Measurements from ENCODE around the gene ADAMTS17.

Gene ADAMTS17

DNA sequence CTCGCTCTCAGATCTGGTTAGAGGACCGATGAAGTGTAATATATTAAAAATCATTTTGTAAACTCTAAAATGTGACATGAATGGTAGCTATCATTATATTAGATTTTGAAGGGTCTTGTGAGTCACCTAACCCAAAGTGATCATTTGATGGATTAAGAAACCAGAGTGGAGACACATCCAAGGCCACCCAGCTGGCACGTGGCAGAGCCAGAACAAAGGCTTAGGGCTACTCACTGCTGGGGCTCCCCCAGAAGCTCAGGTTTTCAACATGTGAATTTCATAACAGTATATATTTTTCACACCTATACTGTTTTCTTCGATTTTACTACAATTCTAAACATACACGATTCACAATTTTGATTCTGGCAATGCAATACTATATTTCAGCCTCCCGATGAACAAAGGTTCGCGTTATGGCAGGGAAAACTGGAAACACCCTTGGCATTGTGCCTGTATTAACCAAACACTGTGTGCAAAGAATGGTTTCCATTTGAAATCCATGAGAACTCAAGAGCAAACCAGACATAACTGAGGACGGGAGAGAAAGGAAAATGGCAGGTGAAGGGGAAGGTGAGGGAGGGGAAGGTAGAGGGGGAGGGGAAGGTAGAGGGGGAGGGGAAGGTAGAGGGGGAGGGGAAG lies 88.9 kb downstream of the ADAMTS17 start:
- H3K9me3 ChIP-seq (ENCODE audit: insufficient read depth, low read depth, low read length): peaks cover 11% of the 10 kb centered on the region
- 100% methylated on average over 2 of the region's 9 CpGs for WGBS (ENCODE audit: extremely low coverage, insufficient coverage, insufficient read length)
- H3K4me1 ChIP-seq (ENCODE audit: control insufficient read depth in 1 of 2, insufficient read depth in 2 of 2, low read length in 2 of 2): no peaks in the 10 kb centered on the region
- no peaks in the 10 kb centered on the region for H3K36me3 ChIP-seq (ENCODE audit: control insufficient read depth in 1 of 2, insufficient read depth in 2 of 2, low read length in 2 of 2)
- no peak overlapping the region for H3K27ac ChIP-seq (ENCODE audit: low read depth, low read length)
- no peak overlapping the region for H4K12ac ChIP-seq (ENCODE audit: low read depth, low read length)
- H3K4me2 ChIP-seq (ENCODE audit: low read length): no peak overlapping the region
- H3K23ac ChIP-seq (ENCODE audit: low read length): no peak overlapping the region
- H3K14ac ChIP-seq (ENCODE audit: low read length): no peak overlapping the region
- DNase-seq: no peak
- no peaks in the 10 kb centered on the region for H3K79me2 ChIP-seq (ENCODE audit: control insufficient read depth, insufficient read depth, low read length, poor library complexity)
- H3K9ac ChIP-seq (ENCODE audit: low read length): no peak overlapping the region
- H2BK5ac ChIP-seq (ENCODE audit: low read depth, low read length, poor library complexity): no peak overlapping the region
- no peak overlapping the region for H2BK12ac ChIP-seq (ENCODE audit: low read length)
- H2AFZ ChIP-seq (ENCODE audit: insufficient read depth, low read length, poor library complexity): no peak overlapping the region
- no peak overlapping the region for H3K4ac ChIP-seq (ENCODE audit: low read depth, low read length)
- no peak overlapping the region for H2AK5ac ChIP-seq (ENCODE audit: low read length)
- H4K8ac ChIP-seq (ENCODE audit: low read depth, low read length): no peak overlapping the region
- no peak overlapping the region for H3K18ac ChIP-seq (ENCODE audit: low read length)
- H2BK120ac ChIP-seq (ENCODE audit: insufficient read depth, low read length, poor library complexity): no peak overlapping the region
- H3K27me3 ChIP-seq (ENCODE audit: insufficient read depth, low read length): no peaks in the 10 kb centered on the region
- H4K91ac ChIP-seq (ENCODE audit: low read depth, low read length): no peak overlapping the region
- no peaks in the 10 kb centered on the region for H3K79me1 ChIP-seq (ENCODE audit: low read length)
- no peak overlapping the region for H3K4me3 ChIP-seq (ENCODE audit: low read depth, low read length)

DNA sequence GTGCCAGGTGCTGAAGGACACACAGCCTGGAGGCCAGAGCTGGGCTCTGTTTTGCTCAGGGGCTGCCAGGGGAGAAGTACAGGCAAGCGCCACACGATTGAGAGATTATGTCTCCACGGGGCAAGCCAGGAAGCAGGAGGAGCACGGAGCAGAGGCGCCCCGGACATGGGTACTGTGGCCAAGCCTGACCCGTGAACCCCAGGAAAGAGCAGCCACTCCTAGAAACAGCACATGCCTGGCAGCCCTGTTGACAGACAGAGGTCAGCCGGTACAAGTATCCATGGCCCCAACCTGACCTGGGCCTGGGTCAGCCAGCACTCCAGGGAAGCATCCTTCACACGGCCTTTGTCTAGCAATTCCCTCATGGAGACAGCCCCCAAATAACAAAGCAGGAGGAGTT lies 89.4 kb downstream of the ADAMTS17 start:
- Histone ChIP-seq H2AFZ (ENCODE audit: insufficient read depth, low read length, poor library complexity) (no peak overlapping the region), H2BK5ac (ENCODE audit: low read depth, low read length, poor library complexity) (no peak overlapping the region), H3K4me2 (ENCODE audit: low read length) (no peak overlapping the region), H3K27ac (ENCODE audit: low read depth, low read length) (no peak overlapping the region), H2BK12ac (ENCODE audit: low read length) (no peak overlapping the region), H3K23ac (ENCODE audit: low read length) (no peak overlapping the region), H2AK5ac (ENCODE audit: low read length) (no peak overlapping the region), H3K27me3 (ENCODE audit: insufficient read depth, low read length) (no peaks in the 10 kb centered on the region), H3K14ac (ENCODE audit: low read length) (no peak overlapping the region), H3K9me3 (ENCODE audit: insufficient read depth, low read depth, low read length) (peaks cover 11% of the 10 kb centered on the region), H3K4ac (ENCODE audit: low read depth, low read length) (no peak overlapping the region), H3K79me2 (ENCODE audit: control insufficient read depth, insufficient read depth, low read length, poor library complexity) (no peaks in the 10 kb centered on the region), H4K8ac (ENCODE audit: low read depth, low read length) (no peak overlapping the region), H4K12ac (ENCODE audit: low read depth, low read length) (no peak overlapping the region), H2BK120ac (ENCODE audit: insufficient read depth, low read length, poor library complexity) (no peak overlapping the region), H4K91ac (ENCODE audit: low read depth, low read length) (no peak overlapping the region), H3K18ac (ENCODE audit: low read length) (no peak overlapping the region), H3K4me1 (ENCODE audit: control insufficient read depth in 1 of 2, insufficient read depth in 2 of 2, low read length in 2 of 2) (peaks cover 1 to 5% of the 10 kb centered on the region in 2 experiments), H3K4me3 (ENCODE audit: low read depth, low read length) (no peak overlapping the region), H3K9ac (ENCODE audit: low read length) (no peak overlapping the region), H3K79me1 (ENCODE audit: low read length) (no peaks in the 10 kb centered on the region), H3K36me3 (ENCODE audit: control insufficient read depth in 1 of 2, insufficient read depth in 2 of 2, low read length in 2 of 2) (no peaks in the 10 kb centered on the region)
- no peak for DNase-seq
- WGBS (ENCODE audit: extremely low coverage, insufficient coverage, insufficient read length): no CpG with 5 or more reads among the region's 9 CpGs

DNA sequence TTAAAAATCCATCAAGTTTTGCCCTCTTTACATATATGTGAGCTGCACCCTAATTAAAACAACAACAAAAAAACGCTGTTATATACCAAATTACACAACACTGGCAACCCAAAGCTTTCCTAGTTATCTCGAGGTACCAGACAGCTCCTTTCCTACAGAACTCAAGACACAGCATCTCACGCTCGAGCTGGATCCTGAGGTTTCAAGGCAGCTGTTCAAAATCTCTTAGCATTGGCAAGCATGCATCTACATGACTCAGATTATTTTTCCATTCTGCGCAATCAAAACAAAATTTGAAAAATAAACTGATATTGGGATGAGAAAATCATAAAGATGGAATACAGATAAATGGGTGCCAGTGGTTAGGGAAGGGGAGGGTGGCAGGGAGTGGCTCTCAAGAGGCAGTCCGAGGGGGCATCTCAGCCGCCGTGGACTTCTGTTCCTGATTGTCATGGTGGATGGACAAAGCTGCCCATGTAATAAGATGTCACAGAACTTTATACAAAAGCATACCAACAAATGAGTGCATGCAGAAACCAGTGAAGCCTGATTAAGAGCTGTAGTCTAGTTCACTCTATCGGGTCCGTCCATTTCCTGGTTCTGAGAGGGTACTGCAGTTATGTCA lies 91.5 kb downstream of the ADAMTS17 start:
- H3K27ac ChIP-seq (ENCODE audit: low read depth, low read length): no peak overlapping the region
- H3K79me1 ChIP-seq (ENCODE audit: low read length): no peaks in the 10 kb centered on the region
- no peak overlapping the region for H2BK120ac ChIP-seq (ENCODE audit: insufficient read depth, low read length, poor library complexity)
- no peak overlapping the region for H3K4me3 ChIP-seq (ENCODE audit: low read depth, low read length)
- no peaks in the 10 kb centered on the region for H3K36me3 ChIP-seq (ENCODE audit: control insufficient read depth in 1 of 2, insufficient read depth in 2 of 2, low read length in 2 of 2)
- H2AK5ac ChIP-seq (ENCODE audit: low read length): no peak overlapping the region
- no peak overlapping the region for H3K14ac ChIP-seq (ENCODE audit: low read length)
- H4K12ac ChIP-seq (ENCODE audit: low read depth, low read length): no peak overlapping the region
- H3K9me3 ChIP-seq (ENCODE audit: insufficient read depth, low read depth, low read length): peaks cover 5% of the 10 kb centered on the region
- no peak overlapping the region for H4K91ac ChIP-seq (ENCODE audit: low read depth, low read length)
- no peak overlapping the region for H2BK12ac ChIP-seq (ENCODE audit: low read length)
- H3K27me3 ChIP-seq (ENCODE audit: insufficient read depth, low read length): no peaks in the 10 kb centered on the region
- no CpG with 5 or more reads among the region's 10 CpGs for WGBS (ENCODE audit: extremely low coverage, insufficient coverage, insufficient read length)
- no peak overlapping the region for H3K9ac ChIP-seq (ENCODE audit: low read length)
- H3K18ac ChIP-seq (ENCODE audit: low read length): no peak overlapping the region
- H3K4ac ChIP-seq (ENCODE audit: low read depth, low read length): no peak overlapping the region
- no peak overlapping the region for H3K4me2 ChIP-seq (ENCODE audit: low read length)
- no peak overlapping the region for H3K23ac ChIP-seq (ENCODE audit: low read length)
- H2BK5ac ChIP-seq (ENCODE audit: low read depth, low read length, poor library complexity): no peak overlapping the region
- no peaks in the 10 kb centered on the region for H3K79me2 ChIP-seq (ENCODE audit: control insufficient read depth, insufficient read depth, low read length, poor library complexity)
- no peak overlapping the region for H4K8ac ChIP-seq (ENCODE audit: low read depth, low read length)
- no peak overlapping the region for H2AFZ ChIP-seq (ENCODE audit: insufficient read depth, low read length, poor library complexity)
- DNase-seq: no peak
- peaks cover 7 to 13% of the 10 kb centered on the region in 2 experiments for H3K4me1 ChIP-seq (ENCODE audit: control insufficient read depth in 1 of 2, insufficient read depth in 2 of 2, low read length in 2 of 2)

DNA sequence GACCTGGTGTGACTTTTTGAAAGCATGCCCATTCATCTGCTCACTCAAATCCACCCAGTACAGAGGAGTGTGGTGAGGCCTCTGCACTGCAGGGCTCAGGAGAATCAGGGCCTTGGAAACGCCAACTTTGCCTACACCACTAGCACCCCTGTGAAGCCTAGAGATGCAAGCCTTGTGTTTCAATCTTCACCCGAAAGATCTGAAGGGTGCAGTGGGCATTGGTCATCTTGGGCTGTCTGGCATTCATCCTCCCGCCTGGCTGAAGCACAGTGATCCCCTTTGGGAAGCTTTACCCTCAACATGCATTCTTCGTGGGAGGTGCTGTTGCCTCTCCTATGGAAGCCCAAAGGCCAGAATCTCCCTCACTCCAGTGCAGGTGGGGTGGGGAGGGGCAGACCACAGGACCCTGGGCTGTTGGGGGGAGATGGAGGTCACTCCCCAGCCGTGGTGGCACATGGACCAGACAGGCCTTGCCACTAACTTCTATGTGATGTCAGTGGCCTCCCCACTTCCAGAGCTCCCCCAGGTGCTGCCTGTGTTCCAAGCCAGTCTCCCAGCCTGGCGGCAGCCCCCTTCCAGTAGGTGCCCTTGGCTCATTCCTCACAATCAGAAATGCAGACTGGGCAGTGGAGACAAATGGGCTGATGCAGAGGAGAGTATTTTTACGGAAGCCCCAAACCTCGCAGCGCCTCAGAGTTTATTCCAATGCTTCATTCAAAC lies 92.5 kb downstream of the ADAMTS17 start:
- no peak overlapping the region for H4K91ac ChIP-seq (ENCODE audit: low read depth, low read length)
- WGBS (ENCODE audit: extremely low coverage, insufficient coverage, insufficient read length): no CpG with 5 or more reads among the region's 9 CpGs

More for the DNA sequence above, 92.5 kb downstream of the ADAMTS17 start:
- no peak overlapping the region for H4K12ac ChIP-seq (ENCODE audit: low read depth, low read length)
- no peaks in the 10 kb centered on the region for H3K79me2 ChIP-seq (ENCODE audit: control insufficient read depth, insufficient read depth, low read length, poor library complexity)
- no peak overlapping the region for H4K8ac ChIP-seq (ENCODE audit: low read depth, low read length)
- H3K4me1 ChIP-seq (ENCODE audit: control insufficient read depth in 1 of 2, insufficient read depth in 2 of 2, low read length in 2 of 2): peaks cover 7 to 19% of the 10 kb centered on the region in 2 experiments
- no peak overlapping the region for H3K9ac ChIP-seq (ENCODE audit: low read length)
- no peak overlapping the region for H3K27ac ChIP-seq (ENCODE audit: low read depth, low read length)
- H2AK5ac ChIP-seq (ENCODE audit: low read length): no peak overlapping the region
- no peak for DNase-seq
- H2BK5ac ChIP-seq (ENCODE audit: low read depth, low read length, poor library complexity): no peak overlapping the region
- H3K79me1 ChIP-seq (ENCODE audit: low read length): no peaks in the 10 kb centered on the region
- H3K4me3 ChIP-seq (ENCODE audit: low read depth, low read length): peak overlapping the region; percentile 3
- no peak overlapping the region for H3K14ac ChIP-seq (ENCODE audit: low read length)
- H3K36me3 ChIP-seq (ENCODE audit: control insufficient read depth in 1 of 2, insufficient read depth in 2 of 2, low read length in 2 of 2): no peaks in the 10 kb centered on the region
- no peak overlapping the region for H3K18ac ChIP-seq (ENCODE audit: low read length)
- no peak overlapping the region for H3K4ac ChIP-seq (ENCODE audit: low read depth, low read length)
- no peaks in the 10 kb centered on the region for H3K27me3 ChIP-seq (ENCODE audit: insufficient read depth, low read length)
- no peak overlapping the region for H2BK12ac ChIP-seq (ENCODE audit: low read length)
- H3K23ac ChIP-seq (ENCODE audit: low read length): no peak overlapping the region
- no peak overlapping the region for H3K4me2 ChIP-seq (ENCODE audit: low read length)
- no peak overlapping the region for H2AFZ ChIP-seq (ENCODE audit: insufficient read depth, low read length, poor library complexity)
- H2BK120ac ChIP-seq (ENCODE audit: insufficient read depth, low read length, poor library complexity): no peak overlapping the region
- peaks cover 5% of the 10 kb centered on the region for H3K9me3 ChIP-seq (ENCODE audit: insufficient read depth, low read depth, low read length)
